Panc1 (cell line): ENCODE results near the gene ACER3. TPM values are rescaled to one million over a fixed set of nuclear protein-coding genes. Genes with fewer than 3 reads are reported as not detected.

Experiments used
- ATAC-seq: fragments of 200-7000 bp; cut with Tn5 transposase; 2 replicates; pipeline ENCODE4 v1.9.1; 2020; ENCODE audit warnings: mild to moderate bottlenecking, moderate library complexity
- BruUV-seq: library from RNA; stranded (reverse); fragments of 400-500 nt; replicated peaks from 2 replicates; lab custom pipeline; 2021; lab: Mats Ljungman, UMichigan
- CTCF ChIA-PET: fragments of 300-600 bp; sonication (Branson Sonifier 250); formaldehyde crosslinking; loops from one replicate; lab custom pipeline; 2022; ENCODE audit warnings: antibody characterized with exemption; lab: Charles Lee
- POLR2A ChIA-PET: fragments of 300-600 bp; sonication (Branson Sonifier 250); formaldehyde crosslinking; loops from one replicate; lab custom pipeline; 2022; ENCODE audit warnings: antibody characterized with exemption; lab: Charles Lee
- DNase-seq: peaks from one replicate; pipeline ENCODE4 v3.0.0-alpha.2; 2010; ENCODE audit warnings: low read depth, low spot score
- H3K27ac ChIP-seq: 2 replicates; pipeline ENCODE4 v1.5.1; 2011; ENCODE audit warnings: mild to moderate bottlenecking, low read length, inconsistent platforms
- H3K27me3 ChIP-seq: fragments of 200-500 bp; sonication (Bioruptor generic); 2 replicates; pipeline ENCODE4 v1.6.0; 2014; ENCODE audit warnings: low read length, inconsistent platforms; ENCODE audit not compliant: control insufficient read depth, insufficient read depth
- H3K36me3 ChIP-seq: fragments of 200-500 bp; sonication (Bioruptor generic); 2 replicates; pipeline ENCODE4 v1.5.1; 2014; ENCODE audit warnings: inconsistent platforms, mild to moderate bottlenecking, low read length, moderate library complexity; ENCODE audit not compliant: control insufficient read depth, insufficient read depth
- H3K4me1 ChIP-seq: 2 replicates; pipeline ENCODE4 v1.5.1; 2011; ENCODE audit warnings: inconsistent platforms, mild to moderate bottlenecking, low read length, moderate library complexity; ENCODE audit not compliant: control insufficient read depth, insufficient read depth
- H3K4me3 ChIP-seq, 2 experiments: 2 replicates each; pipeline ENCODE4 v1.5.1; 2011 to 2012; ENCODE audit warnings: low read depth in 2 of 2, low read length in 2 of 2, mild to moderate bottlenecking in 2 of 2, inconsistent platforms in 1 of 2, moderate library complexity in 1 of 2
- H3K9me3 ChIP-seq: fragments of 200-500 bp; sonication (Bioruptor generic); 2 replicates; pipeline ENCODE4 v1.5.1; 2014; ENCODE audit warnings: low read depth, mild to moderate bottlenecking, inconsistent platforms, low read length, moderate library complexity; ENCODE audit not compliant: control insufficient read depth, insufficient read depth
- CTCF ChIP-seq: fragments of 450-650 bp; IDR thresholded peaks from 2 replicates; pipeline ENCODE4 v1.5.1; 2017; ENCODE audit warnings: mild to moderate bottlenecking
- POLR2AphosphoS5 ChIP-seq: IDR thresholded peaks from 2 replicates; pipeline ENCODE4 v1.6.1; 2012; ENCODE audit warnings: mild to moderate bottlenecking, low read depth, low read length, moderate library complexity
- REST ChIP-seq, 2 experiments: IDR thresholded peaks; 2 replicates each; pipeline ENCODE4 v1.6.1; 2011 to 2012; ENCODE audit warnings: low read depth in 2 of 2, control low read depth in 1 of 2, low read length in 1 of 2, mild to moderate bottlenecking in 1 of 2, moderate library complexity in 1 of 2; ENCODE audit not compliant: insufficient read depth in 1 of 2
- SIN3A ChIP-seq: IDR thresholded peaks from 2 replicates; pipeline ENCODE4 v1.6.1; 2012; ENCODE audit warnings: low read depth, mild to moderate bottlenecking, low read length, moderate library complexity, borderline replicate concordance; ENCODE audit not compliant: insufficient read depth
- TCF7L2 ChIP-seq: IDR thresholded peaks from 2 replicates; pipeline ENCODE4 v1.6.1; 2011; ENCODE audit warnings: mild to moderate bottlenecking, low read depth, low read length, inconsistent platforms
- in situ Hi-C: cut with HindIII; loops from 2 replicates; pipeline ENCODE4 v1.10.0; 2016; ENCODE audit warnings: low sequenced_read_pairs, low pct_unique_long_range_greater_than_20kb
- intact Hi-C: fragments of 100-400 bp; cut with micrococcal nuclease; formaldehyde crosslinking; loops from one replicate; pipeline ENCODE4 v1.10.0; 2022; ENCODE audit not compliant: unreplicated experiment
- total RNA-seq: library from RNA; stranded (reverse); gene quantifications from one replicate; pipeline ENCODE4 v1.2.1, GENCODE V29; 2021; ENCODE audit not compliant: unreplicated experiment

Gene ACER3
- total RNA-seq, 1 experiment from 2014 or later, result 41.8 TPM

- in situ Hi-C loops, result no loop called here
- POLR2A ChIA-PET, result no interaction called here
- no TSS peak for BruUV-seq
- H3K36me3 ChIP-seq, result no peaks in the 10 kb centered on the region
- H3K4me1 ChIP-seq, result peaks cover 7% of the 10 kb centered on the region
- DNase-seq (no peak), ATAC-seq (no peak)
- no peaks in the 10 kb centered on the region for H3K9me3 ChIP-seq
- no peak overlapping the region for H3K4me3 ChIP-seq
- no peaks in the 10 kb centered on the region for H3K27me3 ChIP-seq
- CTCF ChIA-PET, result interaction anchor here (3.0 kb wide), 1 partner anchor 42 kb away, joined by 80 read pairs; no protein-coding TSS in a partner anchor
- intact Hi-C loops, result loop anchor here (5.0 kb wide), 1 partner anchor 63 kb away; no protein-coding TSS in a partner anchor
- no peak overlapping the region for H3K27ac ChIP-seq
- TF ChIP-seq CTCF (no peak), REST (IDR thresholded peaks at IDR 0.05; ENCODE audit: insufficient read depth in 1 of 2, low read depth in 2 of 2, low read length in 1 of 2) (no peak), SIN3A (no peak), POLR2AphosphoS5 (no peak), TCF7L2 (no peak)
Measured at GRCh38 chr11:77049026-77049425, 188.3 kb downstream of the ACER3 start.

GRCh38 chr11:77051511-77051910 lies 190.8 kb downstream of the ACER3 start:
- Histone ChIP-seq H3K36me3 (no peaks in the 10 kb centered on the region), H3K4me1 (no peaks in the 10 kb centered on the region; the same call in 1 of the 2 replicates), H3K27me3 (no peaks in the 10 kb centered on the region), H3K4me3 (no peak overlapping the region), H3K9me3 (peaks cover 3% of the 10 kb centered on the region; the same call in 1 of the 2 replicates), H3K27ac (no peak overlapping the region)
- no TSS peak for BruUV-seq
- intact Hi-C loops, result no loop called here
- CTCF ChIA-PET, result no interaction called here
- DNase-seq (no peak), ATAC-seq (no peak)
- POLR2A ChIA-PET, result no interaction called here
- TF ChIP-seq CTCF, result no peak
- no peak for TF ChIP-seq TCF7L2
- no peak for TF ChIP-seq POLR2AphosphoS5
- no peak for TF ChIP-seq REST (IDR thresholded peaks at IDR 0.05; ENCODE audit: insufficient read depth in 1 of 2, low read depth in 2 of 2, low read length in 1 of 2)
- in situ Hi-C loops, result no loop called here
